ENCODE measurements around the gene STK31.
"Not testable (repeated sequence)": the region's sequence is repeated elsewhere in the genome, so short reads cannot be mapped to it uniquely, and the experiment has no call there.

The STK31 gene

DNA sequence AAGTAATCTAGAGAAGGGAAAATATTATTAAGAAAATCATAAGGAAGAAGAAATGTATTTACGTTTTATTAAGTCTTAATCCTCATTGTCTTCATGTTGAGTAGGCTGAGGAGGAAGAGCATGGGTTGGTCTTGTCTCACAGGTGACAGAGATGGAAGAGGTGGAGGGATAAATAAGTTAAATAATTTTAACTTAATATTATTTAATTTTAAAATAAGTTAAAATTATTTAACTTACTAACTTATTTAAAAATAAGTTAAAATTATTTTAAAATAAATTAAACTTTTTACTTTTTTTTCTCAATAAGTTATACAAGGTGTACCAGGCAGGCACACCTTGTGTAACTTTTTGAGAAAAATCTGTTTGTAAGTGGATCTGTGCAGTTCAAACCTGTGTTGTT is 36.6 kb downstream of the STK31 start:
- no peak for DNase-seq (ENCODE audit: extremely low spot score)
- ChIA-PET POLR2A (no interaction called here), CTCF (no interaction called here)
- TF ChIP-seq CTBP1 (IDR thresholded peaks at IDR 0.05; ENCODE audit: borderline replicate concordance) (no peak), LEF1 (IDR thresholded peaks at IDR 0.05; ENCODE audit: borderline replicate concordance) (no peak), ARNT (IDR thresholded peaks at IDR 0.05) (no peak), TARDBP (IDR thresholded peaks at IDR 0.05) (no peak), BHLHE40 (IDR thresholded peaks at IDR 0.05; ENCODE audit: borderline replicate concordance) (no peak), SP1 (IDR thresholded peaks at IDR 0.05) (no peak), FOXK2 (IDR thresholded peaks at IDR 0.05) (no peak), ZNF384 (IDR thresholded peaks at IDR 0.05) (no peak), HDGF (IDR thresholded peaks at IDR 0.05; ENCODE audit: borderline replicate concordance) (no peak), FOXM1 (IDR thresholded peaks at IDR 0.05; ENCODE audit: borderline replicate concordance) (no peak), ELF4 (IDR thresholded peaks at IDR 0.05) (no peak), L3MBTL2 (conservative IDR thresholded peaks at IDR 0.05) (no peak), SUZ12 (IDR thresholded peaks at IDR 0.05) (no peak), NFRKB (IDR thresholded peaks at IDR 0.05) (no peak)
- TF ChIP-seq, protein P1, sequence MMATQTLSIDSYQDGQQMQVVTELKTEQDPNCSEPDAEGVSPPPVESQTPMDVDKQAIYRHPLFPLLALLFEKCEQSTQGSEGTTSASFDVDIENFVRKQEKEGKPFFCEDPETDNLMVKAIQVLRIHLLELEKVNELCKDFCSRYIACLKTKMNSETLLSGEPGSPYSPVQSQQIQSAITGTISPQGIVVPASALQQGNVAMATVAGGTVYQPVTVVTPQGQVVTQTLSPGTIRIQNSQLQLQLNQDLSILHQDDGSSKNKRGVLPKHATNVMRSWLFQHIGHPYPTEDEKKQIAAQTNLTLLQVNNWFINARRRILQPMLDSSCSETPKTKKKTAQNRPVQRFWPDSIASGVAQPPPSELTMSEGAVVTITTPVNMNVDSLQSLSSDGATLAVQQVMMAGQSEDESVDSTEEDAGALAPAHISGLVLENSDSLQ (IDR thresholded peaks at IDR 0.05), result no peak

DNA sequence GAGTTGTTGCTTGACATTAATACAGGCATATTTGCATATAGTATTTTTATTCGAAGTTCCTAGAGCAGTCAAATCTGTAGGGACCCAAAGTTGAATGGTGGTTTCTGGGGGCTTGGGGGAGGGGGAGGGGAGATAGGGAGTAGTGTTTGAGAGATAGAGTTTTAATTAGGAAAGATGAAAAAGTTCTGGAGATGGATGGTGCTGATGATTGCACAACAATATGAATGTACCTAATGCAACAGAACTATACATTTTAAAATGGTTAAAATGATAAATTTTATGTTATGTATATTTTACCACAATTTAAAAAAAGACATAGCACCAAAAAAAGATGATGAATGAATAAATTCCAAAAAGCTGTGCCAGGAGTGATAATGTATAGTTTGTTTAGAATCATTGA is 41.8 kb downstream of the STK31 start:
- TF ChIP-seq, protein P1 (IDR thresholded peaks at IDR 0.05), result no peak
- TF ChIP-seq SP1 (IDR thresholded peaks at IDR 0.05) (no peak), FOXA1 (IDR thresholded peaks at IDR 0.05) (no peak), SUZ12 (IDR thresholded peaks at IDR 0.05) (no peak), ARNT (IDR thresholded peaks at IDR 0.05) (no peak), ELF4 (IDR thresholded peaks at IDR 0.05) (no peak), ZNF384 (IDR thresholded peaks at IDR 0.05) (no peak), NFRKB (IDR thresholded peaks at IDR 0.05) (no peak), TARDBP (IDR thresholded peaks at IDR 0.05) (no peak), FOXK2 (IDR thresholded peaks at IDR 0.05) (no peak), FOXM1 (IDR thresholded peaks at IDR 0.05; ENCODE audit: borderline replicate concordance) (no peak), CTBP1 (IDR thresholded peaks at IDR 0.05; ENCODE audit: borderline replicate concordance) (no peak), BHLHE40 (IDR thresholded peaks at IDR 0.05; ENCODE audit: borderline replicate concordance) (no peak)
- DNase-seq (ENCODE audit: extremely low spot score), result no peak
- POLR2A ChIA-PET, result no interaction called here
- CTCF ChIA-PET, result no interaction called here

DNA sequence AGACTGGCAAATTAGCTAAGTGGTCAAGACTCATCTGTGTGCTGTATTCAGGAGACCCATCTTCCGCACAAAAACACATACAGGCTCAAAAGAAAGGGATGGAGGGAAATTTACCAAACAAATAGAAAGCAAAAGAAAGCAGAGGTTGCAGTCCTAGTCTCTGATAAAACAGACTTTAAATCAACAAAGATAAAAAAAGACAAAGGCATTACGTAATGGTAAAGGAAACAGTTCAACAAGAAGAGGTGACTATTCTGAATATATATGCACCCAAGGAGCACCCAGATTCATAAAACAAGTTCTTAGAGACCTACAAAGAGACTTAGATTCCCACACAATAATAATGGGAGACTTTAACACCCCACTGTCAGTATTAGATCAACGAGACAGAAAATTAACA is 48.8 kb downstream of the STK31 start:
- DNase-seq (ENCODE audit: extremely low spot score); CTCF ChIA-PET; POLR2A ChIA-PET: not testable (repeated sequence)

DNA sequence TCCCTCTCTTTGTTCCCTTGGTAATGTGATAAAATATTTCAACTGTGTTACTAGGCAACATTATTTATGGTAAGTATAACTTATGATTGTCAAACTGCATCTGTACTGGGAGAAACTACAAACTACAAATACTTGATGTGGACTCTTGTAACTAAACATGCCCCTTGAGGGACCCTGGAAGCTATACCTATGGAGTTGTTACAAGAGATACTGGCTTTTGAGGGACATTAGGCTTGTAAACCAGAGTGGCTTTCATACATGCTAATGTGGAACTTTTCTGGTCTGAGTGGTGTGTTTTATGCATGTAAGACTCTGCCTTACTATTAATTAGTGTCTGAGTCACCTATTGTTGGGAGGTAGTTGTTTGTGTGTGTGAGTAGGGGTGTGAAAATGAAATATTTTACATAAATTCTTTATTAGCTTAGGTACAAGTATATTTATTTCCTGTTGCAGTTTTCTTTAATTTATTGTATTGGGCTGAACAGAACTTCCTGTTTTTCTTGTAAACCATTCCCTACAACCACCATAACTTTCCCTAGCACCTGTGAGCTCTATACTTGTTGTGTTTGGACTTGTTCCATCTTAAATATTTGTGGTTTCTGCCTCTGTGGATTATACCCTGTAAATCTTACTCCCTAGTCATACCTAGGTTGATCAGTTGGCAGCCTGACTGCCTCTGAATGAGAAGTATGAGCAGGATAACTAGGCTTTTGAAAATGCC is 49.8 kb downstream of the STK31 start:
- ChIA-PET POLR2A (no interaction called here), CTCF (no interaction called here)
- no peak for DNase-seq (ENCODE audit: extremely low spot score)
- TF ChIP-seq, protein P1 (IDR thresholded peaks at IDR 0.05), result peak; percentile 34; the same call in 1 of the 2 replicates
- TF ChIP-seq TARDBP (IDR thresholded peaks at IDR 0.05), result no peak
- no peak for TF ChIP-seq SP1 (IDR thresholded peaks at IDR 0.05)

DNA sequence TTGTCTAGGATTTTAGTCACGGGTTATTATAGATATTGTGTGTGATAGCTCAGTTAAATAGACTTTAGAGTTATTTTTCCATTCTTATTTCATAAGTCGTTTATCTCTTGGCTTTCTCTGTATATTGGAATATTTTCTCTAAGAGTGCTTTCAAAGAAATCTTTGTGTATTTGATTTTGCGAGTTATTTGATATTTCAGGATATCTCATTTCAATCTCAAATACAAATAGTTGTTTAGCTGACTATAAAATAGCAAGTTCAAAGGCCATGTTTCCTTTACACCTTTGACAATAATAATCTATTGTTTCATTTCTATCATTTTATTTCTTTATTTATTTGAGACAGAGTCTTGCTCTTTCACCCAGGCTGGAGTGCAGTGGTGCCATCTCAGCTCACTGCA is 55.9 kb downstream of the STK31 start:
- TF ChIP-seq SP1 (IDR thresholded peaks at IDR 0.05), result no peak
- TF ChIP-seq LEF1 (IDR thresholded peaks at IDR 0.05; ENCODE audit: borderline replicate concordance), result no peak
- TF ChIP-seq, protein P1 (IDR thresholded peaks at IDR 0.05), result no peak
- TF ChIP-seq FOXM1 (IDR thresholded peaks at IDR 0.05; ENCODE audit: borderline replicate concordance), result no peak
- TF ChIP-seq FOXK2 (IDR thresholded peaks at IDR 0.05), result no peak
- no peak for TF ChIP-seq ARNT (IDR thresholded peaks at IDR 0.05)
- TF ChIP-seq ZNF384 (IDR thresholded peaks at IDR 0.05), result no peak
- TF ChIP-seq NFRKB (IDR thresholded peaks at IDR 0.05), result no peak
- TF ChIP-seq FOXA1 (IDR thresholded peaks at IDR 0.05), result no peak
- TF ChIP-seq BHLHE40 (IDR thresholded peaks at IDR 0.05; ENCODE audit: borderline replicate concordance), result no peak
- TF ChIP-seq ELF4 (IDR thresholded peaks at IDR 0.05), result no peak
- no peak for TF ChIP-seq CTBP1 (IDR thresholded peaks at IDR 0.05; ENCODE audit: borderline replicate concordance)
- no peak for TF ChIP-seq SUZ12 (IDR thresholded peaks at IDR 0.05)
- TF ChIP-seq TARDBP (IDR thresholded peaks at IDR 0.05), result no peak
- ChIA-PET POLR2A (no interaction called here), CTCF (no interaction called here)
- DNase-seq (ENCODE audit: extremely low spot score), result no peak

DNA sequence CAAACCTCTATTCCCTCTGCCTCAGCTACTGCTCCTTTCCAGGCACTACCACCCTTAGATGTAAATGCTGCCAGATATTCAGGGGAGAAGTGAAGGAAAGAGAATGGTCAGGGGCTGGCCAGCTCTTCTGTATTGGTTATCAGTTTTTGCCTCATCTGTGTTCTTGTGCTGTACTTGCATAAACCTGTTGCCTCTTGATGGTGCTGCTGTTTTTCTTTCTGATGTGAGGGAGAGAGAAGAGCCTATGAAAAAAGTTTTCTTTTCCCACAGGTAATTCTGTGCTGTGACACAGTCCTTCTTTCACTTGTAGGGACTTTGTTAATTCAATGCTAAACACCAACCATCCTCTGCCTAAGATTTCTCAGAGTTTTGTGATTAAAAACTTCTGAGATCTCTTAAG is 57.5 kb downstream of the STK31 start:
- ChIA-PET CTCF (no interaction called here), POLR2A (no interaction called here)
- no peak for DNase-seq (ENCODE audit: extremely low spot score)
- TF ChIP-seq SP1 (IDR thresholded peaks at IDR 0.05) (no peak), ZNF384 (IDR thresholded peaks at IDR 0.05) (no peak), SUZ12 (IDR thresholded peaks at IDR 0.05) (no peak), ELF4 (IDR thresholded peaks at IDR 0.05) (no peak), FOXK2 (IDR thresholded peaks at IDR 0.05) (no peak), L3MBTL2 (conservative IDR thresholded peaks at IDR 0.05) (no peak), TARDBP (IDR thresholded peaks at IDR 0.05) (no peak), LEF1 (IDR thresholded peaks at IDR 0.05; ENCODE audit: borderline replicate concordance) (no peak), NFRKB (IDR thresholded peaks at IDR 0.05) (no peak), FOXA1 (IDR thresholded peaks at IDR 0.05) (no peak), HDGF (IDR thresholded peaks at IDR 0.05; ENCODE audit: borderline replicate concordance) (no peak)
- TF ChIP-seq, protein P1 (IDR thresholded peaks at IDR 0.05), result no peak

All from HEK293T (cell line).